Transverse colon (tissue), 3 donors: ENCODE results near the gene PAPOLG.

ENCODE experiments used
- POLR2A ChIP-seq: fragments of 450-650 bp; IDR thresholded peaks from one replicate; pipeline ENCODE4 v1.6.1; 2016; ENCODE audit warnings: antibody characterized with exemption, mild to moderate bottlenecking, moderate library complexity
- TF ChIP-seq, protein P1 (sequence below), 5 experiments: fragments of 200-600 bp in 3 of 5; fragments of 450-650 bp in 2 of 5; sonication (generic) in 3 of 5; IDR thresholded peaks; 1 replicate in 2 of 5; 2 replicates in 3 of 5; pipeline ENCODE4 v1.5.1; 2016 to 2017; ENCODE audit warnings: antibody characterized with exemption in 5 of 5, inconsistent platforms in 3 of 5, mild to moderate bottlenecking in 2 of 5, moderate library complexity in 1 of 5

DNA sequence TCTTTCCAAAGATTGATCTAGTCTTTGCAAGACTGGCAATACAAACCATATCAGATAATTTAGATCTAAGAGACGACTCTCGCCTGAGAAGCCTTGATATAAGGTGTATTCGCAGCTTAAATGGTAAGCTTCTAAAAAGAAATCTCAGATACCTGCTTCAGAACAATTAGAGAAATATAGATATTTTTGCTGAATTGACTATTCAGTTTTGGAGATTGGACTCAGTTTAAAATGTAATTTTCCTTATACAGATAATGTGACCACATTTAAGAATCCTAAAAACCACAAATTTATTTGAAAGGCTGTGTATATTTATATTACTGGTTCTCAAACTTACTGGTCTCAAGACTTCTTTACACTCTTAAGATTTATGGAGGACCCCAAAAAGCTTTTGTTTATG lies 15.4 kb downstream of the PAPOLG start:
- TF ChIP-seq, protein P1, sequence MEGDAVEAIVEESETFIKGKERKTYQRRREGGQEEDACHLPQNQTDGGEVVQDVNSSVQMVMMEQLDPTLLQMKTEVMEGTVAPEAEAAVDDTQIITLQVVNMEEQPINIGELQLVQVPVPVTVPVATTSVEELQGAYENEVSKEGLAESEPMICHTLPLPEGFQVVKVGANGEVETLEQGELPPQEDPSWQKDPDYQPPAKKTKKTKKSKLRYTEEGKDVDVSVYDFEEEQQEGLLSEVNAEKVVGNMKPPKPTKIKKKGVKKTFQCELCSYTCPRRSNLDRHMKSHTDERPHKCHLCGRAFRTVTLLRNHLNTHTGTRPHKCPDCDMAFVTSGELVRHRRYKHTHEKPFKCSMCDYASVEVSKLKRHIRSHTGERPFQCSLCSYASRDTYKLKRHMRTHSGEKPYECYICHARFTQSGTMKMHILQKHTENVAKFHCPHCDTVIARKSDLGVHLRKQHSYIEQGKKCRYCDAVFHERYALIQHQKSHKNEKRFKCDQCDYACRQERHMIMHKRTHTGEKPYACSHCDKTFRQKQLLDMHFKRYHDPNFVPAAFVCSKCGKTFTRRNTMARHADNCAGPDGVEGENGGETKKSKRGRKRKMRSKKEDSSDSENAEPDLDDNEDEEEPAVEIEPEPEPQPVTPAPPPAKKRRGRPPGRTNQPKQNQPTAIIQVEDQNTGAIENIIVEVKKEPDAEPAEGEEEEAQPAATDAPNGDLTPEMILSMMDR (IDR thresholded peaks at IDR 0.05) = no peak
- TF ChIP-seq POLR2A = no peak
